NT2/D1 (cell line): ENCODE data around the gene FLNB.

Experiments
- YY1 ChIP-seq: IDR thresholded peaks from 2 replicates; pipeline ENCODE4 v1.6.1; 2011; ENCODE audit not compliant: insufficient read length, insufficient read depth
- ZNF274 ChIP-seq: IDR thresholded peaks from 2 replicates; pipeline ENCODE4 v1.6.1; 2011; ENCODE audit warnings: mild to moderate bottlenecking, low read depth, low read length

DNA sequence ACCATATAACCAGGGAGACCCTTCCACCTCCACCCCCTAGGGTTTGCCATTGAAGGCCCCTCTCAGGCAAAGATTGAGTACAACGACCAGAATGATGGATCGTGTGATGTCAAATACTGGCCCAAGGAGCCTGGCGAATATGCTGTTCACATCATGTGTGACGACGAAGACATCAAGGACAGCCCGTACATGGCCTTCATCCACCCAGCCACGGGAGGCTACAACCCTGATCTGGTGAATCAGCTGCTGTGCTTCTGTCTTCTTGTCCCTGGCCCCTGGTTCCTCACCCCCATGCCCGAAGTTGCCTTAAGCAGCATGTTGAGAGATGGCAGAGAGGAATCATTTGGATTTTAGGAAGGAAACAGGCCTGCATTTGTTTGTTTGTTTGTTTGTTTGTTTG is 98.4 kb downstream of the FLNB start:
- TF ChIP-seq YY1 (no peak), ZNF274 (no peak)
